Measurements from ENCODE around the gene TTLL11.

- TF ChIP-seq ISL1 (CRISPR knock-in tag; IDR thresholded peaks at IDR 0.05) (no peak), TCF4 (CRISPR knock-in tag; IDR thresholded peaks at IDR 0.05; ENCODE audit: borderline replicate concordance) (no peak), ZNF565 (CRISPR knock-in tag; conservative IDR thresholded peaks at IDR 0.05; ENCODE audit: low read depth) (no peak), BACH2 (CRISPR knock-in tag; IDR thresholded peaks at IDR 0.05; ENCODE audit: borderline replicate concordance) (no peak), PATZ1 (CRISPR knock-in tag; IDR thresholded peaks at IDR 0.05; ENCODE audit: borderline replicate concordance) (no peak), ZNF70 (CRISPR knock-in tag; IDR thresholded peaks at IDR 0.05) (no peak), ZFP30 (CRISPR knock-in tag; IDR thresholded peaks at IDR 0.05) (no peak), POU6F1 (CRISPR knock-in tag; IDR thresholded peaks at IDR 0.05; ENCODE audit: borderline replicate concordance, low read depth) (no peak), ZFP3 (CRISPR knock-in tag; IDR thresholded peaks at IDR 0.05) (no peak), GLIS3 (CRISPR knock-in tag; IDR thresholded peaks at IDR 0.05) (no peak), SNAI2 (CRISPR knock-in tag; IDR thresholded peaks at IDR 0.05) (no peak), CSRNP3 (CRISPR knock-in tag; IDR thresholded peaks at IDR 0.05) (no peak)
These were observed 45.6 kb upstream of the TTLL11 start for GRCh38 chr9:122138560-122139268.

Measured in SK-N-SH treated with all-trans-retinoic acid at 6 μM for 48 hours (cell line).